H9 (cell line): Measurements from ENCODE around the gene ANKRD13A. TPM values are rescaled to one million over a fixed set of nuclear protein-coding genes. Genes with fewer than 3 reads are reported as not detected.

Experiments
- DNase-seq: peaks from one replicate; pipeline ENCODE4 v3.0.0-alpha.2; 2017
- H2AFZ ChIP-seq: one replicate; pipeline ENCODE4 v1.6.1; 2013; ENCODE audit warnings: mild to moderate bottlenecking, low read length, control low read depth, moderate library complexity
- H2AK5ac ChIP-seq: 2 replicates; pipeline ENCODE4 v1.6.1; 2013; ENCODE audit warnings: low read length, control low read depth, mixed read lengths; ENCODE audit not compliant: insufficient read length
- H2BK120ac ChIP-seq: one replicate; pipeline ENCODE4 v1.6.1; 2013; ENCODE audit warnings: low read depth, mild to moderate bottlenecking, low read length, control low read depth, inconsistent platforms; ENCODE audit not compliant: poor library complexity, severe bottlenecking
- H2BK12ac ChIP-seq: 2 replicates; pipeline ENCODE4 v1.6.1; 2013; ENCODE audit warnings: low read length, control low read depth, mixed read lengths, low read depth; ENCODE audit not compliant: insufficient read length
- H2BK15ac ChIP-seq: 2 replicates; pipeline ENCODE4 v1.6.1; 2013; ENCODE audit warnings: low read depth, low read length, control low read depth
- H2BK20ac ChIP-seq: one replicate; pipeline ENCODE4 v1.6.1; 2013; ENCODE audit warnings: low read depth, mild to moderate bottlenecking, low read length, control low read depth, inconsistent platforms; ENCODE audit not compliant: poor library complexity, severe bottlenecking
- H2BK5ac ChIP-seq: 2 replicates; pipeline ENCODE4 v1.6.1; 2013; ENCODE audit warnings: low read length, control low read depth, mixed read lengths; ENCODE audit not compliant: insufficient read length
- H3K14ac ChIP-seq: 2 replicates; pipeline ENCODE4 v1.6.1; 2013; ENCODE audit warnings: low read length, control low read depth; ENCODE audit not compliant: insufficient read depth
- H3K18ac ChIP-seq: 2 replicates; pipeline ENCODE4 v1.6.1; 2013; ENCODE audit warnings: low read depth, mild to moderate bottlenecking, mixed read lengths, low read length, control low read depth; ENCODE audit not compliant: insufficient read length
- H3K23ac ChIP-seq: 2 replicates; pipeline ENCODE4 v1.6.1; 2013; ENCODE audit warnings: low read length, control low read depth, mixed read lengths, low read depth; ENCODE audit not compliant: insufficient read length
- H3K23me2 ChIP-seq: 2 replicates; pipeline ENCODE4 v1.6.1; 2013; ENCODE audit warnings: low read depth, mild to moderate bottlenecking, mixed read lengths, low read length, control low read depth; ENCODE audit not compliant: insufficient read length, poor library complexity, severe bottlenecking
- H3K27ac ChIP-seq: 2 replicates; pipeline ENCODE4 v1.5.1; 2013; ENCODE audit warnings: low read length, control low read depth, mixed read lengths, low read depth; ENCODE audit not compliant: insufficient read length
- H3K27me3 ChIP-seq: 2 replicates; pipeline ENCODE4 v1.6.1; 2013; ENCODE audit warnings: low read length, control low read depth, inconsistent platforms; ENCODE audit not compliant: insufficient read depth
- H3K4ac ChIP-seq: 2 replicates; pipeline ENCODE4 v1.6.1; 2013; ENCODE audit warnings: low read depth, mild to moderate bottlenecking, control low read depth, inconsistent platforms, low read length, moderate library complexity
- H3K4me1 ChIP-seq: 2 replicates; pipeline ENCODE4 v1.6.1; 2013; ENCODE audit warnings: low read length, control low read depth, inconsistent platforms; ENCODE audit not compliant: insufficient read depth
- H3K4me2 ChIP-seq: 2 replicates; pipeline ENCODE4 v1.6.1; 2013; ENCODE audit warnings: low read length, control low read depth, mixed read lengths; ENCODE audit not compliant: insufficient read length, insufficient read depth
- H3K56ac ChIP-seq: 2 replicates; pipeline ENCODE4 v1.6.1; 2013; ENCODE audit warnings: low read depth, mild to moderate bottlenecking, mixed read lengths, low read length, control low read depth; ENCODE audit not compliant: insufficient read length
- H3K79me1 ChIP-seq: 2 replicates; pipeline ENCODE4 v1.6.1; 2013; ENCODE audit warnings: low read depth, mild to moderate bottlenecking, moderate library complexity, low read length, control low read depth, inconsistent platforms; ENCODE audit not compliant: insufficient read depth, poor library complexity, severe bottlenecking
- H3K79me2 ChIP-seq: 2 replicates; pipeline ENCODE4 v1.6.1; 2013; ENCODE audit warnings: low read length, control low read depth, inconsistent platforms; ENCODE audit not compliant: insufficient read depth
- H3K9ac ChIP-seq: 2 replicates; pipeline ENCODE4 v1.6.1; 2013; ENCODE audit warnings: low read length, control low read depth, mixed read lengths; ENCODE audit not compliant: insufficient read length; ENCODE audit errors: extremely low read depth
- H3K9me3 ChIP-seq: one replicate; pipeline ENCODE4 v1.6.1; 2013; ENCODE audit warnings: low read depth, low read length, inconsistent platforms; ENCODE audit not compliant: control insufficient read depth
- H3T11ph ChIP-seq: one replicate; pipeline ENCODE4 v1.6.1; 2013; ENCODE audit warnings: mild to moderate bottlenecking, low read length, control low read depth, inconsistent platforms
- H4K20me1 ChIP-seq: one replicate; pipeline ENCODE4 v1.6.1; 2013; ENCODE audit not compliant: control insufficient read depth, insufficient read length, insufficient read depth
- H4K5ac ChIP-seq: 2 replicates; pipeline ENCODE4 v1.6.1; 2013; ENCODE audit warnings: low read depth, mild to moderate bottlenecking, mixed read lengths, low read length, control low read depth; ENCODE audit not compliant: insufficient read length
- H4K8ac ChIP-seq: replicated peaks from 2 replicates; pipeline ENCODE4 v1.6.1; 2013; ENCODE audit warnings: low read length, control low read depth, mixed read lengths, low read depth; ENCODE audit not compliant: insufficient read length
- H4K91ac ChIP-seq: 2 replicates; pipeline ENCODE4 v1.6.1; 2013; ENCODE audit warnings: low read depth, mild to moderate bottlenecking, moderate library complexity, mixed read lengths, low read length, control low read depth; ENCODE audit not compliant: insufficient read length
- H3K27ac Mint-ChIP-seq, 3 experiments: 2 replicates in 2 of 3; 3 replicates in 1 of 3; pipeline ENCODE4 v1.8.0; 2020 to 2021; ENCODE audit warnings: mixed read lengths in 3 of 3, mild to moderate bottlenecking in 1 of 3, moderate library complexity in 1 of 3
- H3K27me3 Mint-ChIP-seq: 2 replicates; pipeline ENCODE4 v1.8.0; 2021; ENCODE audit warnings: low read depth, mild to moderate bottlenecking, moderate library complexity, mixed read lengths
- H3K36me3 Mint-ChIP-seq, 3 experiments: 2 replicates in 2 of 3; 3 replicates in 1 of 3; pipeline ENCODE4 v1.8.0; 2020 to 2021; ENCODE audit warnings: low read depth in 3 of 3, mixed read lengths in 3 of 3; ENCODE audit not compliant: insufficient read depth in 1 of 3
- H3K4me1 Mint-ChIP-seq, 2 experiments: 2 replicates each; pipeline ENCODE4 v1.8.0; 2020; ENCODE audit warnings: mixed read lengths in 2 of 2
- H3K4me3 Mint-ChIP-seq, 2 experiments: 2 replicates in 1 of 2; 3 replicates in 1 of 2; pipeline ENCODE4 v1.8.0; 2020 to 2021; ENCODE audit warnings: mild to moderate bottlenecking in 2 of 2, mixed read lengths in 2 of 2, moderate library complexity in 1 of 2
- H3K9me3 Mint-ChIP-seq, 2 experiments: 2 replicates in 1 of 2; 3 replicates in 1 of 2; pipeline ENCODE4 v1.8.0; 2020; ENCODE audit warnings: mild to moderate bottlenecking in 2 of 2, mixed read lengths in 2 of 2, moderate library complexity in 1 of 2
- WGBS: extraction: QIAGEN DNeasy Blood & Tissue Kit; methylation state at CpG from one replicate; pipeline ENCODE4 v1.1.7; 2013; ENCODE audit warnings: missing lambda C conversion rate, low lambda C conversion rate, mixed read lengths; ENCODE audit not compliant: insufficient read length; ENCODE audit errors: extremely low coverage; 5-methylcytosine and 5-hydroxymethylcytosine counted together
- total RNA-seq: library from RNA; stranded (reverse); gene quantifications from 2 replicates; pipeline ENCODE4 v1.2.1, GENCODE V29; 2021
- TF ChIP-seq, protein P1 (sequence below): fragments of 200-600 bp; sonication (generic); conservative IDR thresholded peaks from 3 replicates; pipeline ENCODE4 v1.8.0; 2021; ENCODE audit warnings: antibody characterized with exemption, mild to moderate bottlenecking

The ANKRD13A gene
- total RNA-seq, 1 experiment from 2014 or later, result 18.0 TPM

DNA sequence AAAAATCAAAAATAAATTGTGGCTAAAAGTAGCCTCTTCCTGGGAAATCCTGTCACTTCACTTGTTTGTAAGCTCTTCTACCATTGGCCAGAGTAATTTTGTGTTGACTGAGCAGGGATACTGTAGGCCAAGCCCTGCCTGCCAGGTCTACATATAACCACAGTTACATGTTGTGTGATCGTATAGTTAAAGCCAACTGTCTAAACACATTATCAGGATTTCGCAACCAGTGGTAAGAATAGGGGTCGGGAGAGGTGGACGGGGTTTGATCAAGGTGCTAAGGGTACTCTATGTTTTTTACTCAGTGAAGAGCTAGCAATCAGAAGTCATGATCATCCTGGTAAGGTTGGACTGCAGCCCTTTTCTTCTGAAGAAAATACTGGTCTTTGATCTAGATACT is 13.4 kb downstream of the ANKRD13A start:
- no peak overlapping the region for H4K5ac ChIP-seq
- H2BK5ac ChIP-seq, result no peak overlapping the region
- Mint-ChIP-seq H3K27me3 (no peaks in the 10 kb centered on the region), H3K4me3 (no peak overlapping the region), H3K36me3 (peaks cover 0 to 14% (median 2%) of the 10 kb centered on the region in 3 experiments; a peak in 3 of 7 replicates), H3K9me3 (no peaks in the 10 kb centered on the region), H3K27ac (no peak overlapping the region; a peak in 1 of 7 replicates), H3K4me1 (no peaks in the 10 kb centered on the region)
- no peak for DNase-seq
- no peak overlapping the region for H3K4me2 ChIP-seq
- no peak overlapping the region for H3K14ac ChIP-seq
- no peak overlapping the region for H2AFZ ChIP-seq
- no peak overlapping the region for H3K23ac ChIP-seq
- H4K20me1 ChIP-seq, result no peaks in the 10 kb centered on the region
- no peak overlapping the region for H3T11ph ChIP-seq
- no peaks in the 10 kb centered on the region for H3K9me3 ChIP-seq
- no CpG with 5 or more reads among the region's 4 CpGs for WGBS
- no peaks in the 10 kb centered on the region for H3K4me1 ChIP-seq
- no peak overlapping the region for H3K56ac ChIP-seq
- H4K8ac ChIP-seq, result no peak overlapping the region
- TF ChIP-seq, protein P1, sequence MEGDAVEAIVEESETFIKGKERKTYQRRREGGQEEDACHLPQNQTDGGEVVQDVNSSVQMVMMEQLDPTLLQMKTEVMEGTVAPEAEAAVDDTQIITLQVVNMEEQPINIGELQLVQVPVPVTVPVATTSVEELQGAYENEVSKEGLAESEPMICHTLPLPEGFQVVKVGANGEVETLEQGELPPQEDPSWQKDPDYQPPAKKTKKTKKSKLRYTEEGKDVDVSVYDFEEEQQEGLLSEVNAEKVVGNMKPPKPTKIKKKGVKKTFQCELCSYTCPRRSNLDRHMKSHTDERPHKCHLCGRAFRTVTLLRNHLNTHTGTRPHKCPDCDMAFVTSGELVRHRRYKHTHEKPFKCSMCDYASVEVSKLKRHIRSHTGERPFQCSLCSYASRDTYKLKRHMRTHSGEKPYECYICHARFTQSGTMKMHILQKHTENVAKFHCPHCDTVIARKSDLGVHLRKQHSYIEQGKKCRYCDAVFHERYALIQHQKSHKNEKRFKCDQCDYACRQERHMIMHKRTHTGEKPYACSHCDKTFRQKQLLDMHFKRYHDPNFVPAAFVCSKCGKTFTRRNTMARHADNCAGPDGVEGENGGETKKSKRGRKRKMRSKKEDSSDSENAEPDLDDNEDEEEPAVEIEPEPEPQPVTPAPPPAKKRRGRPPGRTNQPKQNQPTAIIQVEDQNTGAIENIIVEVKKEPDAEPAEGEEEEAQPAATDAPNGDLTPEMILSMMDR, result no peak
- no peak overlapping the region for H2BK120ac ChIP-seq
- no peak overlapping the region for H4K91ac ChIP-seq
- H3K27ac ChIP-seq, result no peak overlapping the region
- H3K27me3 ChIP-seq, result no peaks in the 10 kb centered on the region
- H3K79me1 ChIP-seq, result no peaks in the 10 kb centered on the region
- H2BK20ac ChIP-seq, result no peak overlapping the region
- H3K4ac ChIP-seq, result no peak overlapping the region
- no peaks in the 10 kb centered on the region for H3K23me2 ChIP-seq
- H2AK5ac ChIP-seq, result no peak overlapping the region
- H3K9ac ChIP-seq, result no peak overlapping the region
- no peak overlapping the region for H2BK12ac ChIP-seq
- no peak overlapping the region for H2BK15ac ChIP-seq
- no peaks in the 10 kb centered on the region for H3K79me2 ChIP-seq
- no peak overlapping the region for H3K18ac ChIP-seq
